Thyroid gland (tissue), 4 donors: ENCODE results near the gene TM4SF1. TPM values are rescaled to one million over a fixed set of nuclear protein-coding genes. Genes with fewer than 3 reads are reported as not detected.

Experiments used
- DNase-seq, 2 donors: peaks; one replicate each; pipeline ENCODE4 v3.0.0-alpha.2; 2019
- H3K27ac ChIP-seq, 3 donors: fragments of 200-600 bp; sonication (generic); 1 replicate in 2 of 3; 2 replicates in 1 of 3; pipeline ENCODE4 v1.5.1; 2016 to 2019; ENCODE audit warnings: mild to moderate bottlenecking in 1 of 3, moderate library complexity in 1 of 3
- H3K27me3 ChIP-seq: fragments of 200-600 bp; sonication (generic); one replicate; pipeline ENCODE4 v1.5.1; 2019
- H3K36me3 ChIP-seq, 2 donors: fragments of 200-600 bp; sonication (generic); one replicate each; pipeline ENCODE4 v1.5.1; 2016 to 2019
- H3K4me1 ChIP-seq, 2 donors: fragments of 200-600 bp; sonication (generic); one replicate each; pipeline ENCODE4 v1.5.1; 2017 to 2019
- H3K4me3 ChIP-seq, 3 donors: fragments of 200-600 bp; sonication (generic); replicated peaks in 1 of 3; 1 replicate in 2 of 3; 2 replicates in 1 of 3; pipeline ENCODE4 v1.5.1; 2016; ENCODE audit warnings: mild to moderate bottlenecking in 1 of 3
- H3K9me3 ChIP-seq: fragments of 200-600 bp; sonication (generic); one replicate; pipeline ENCODE4 v1.5.1; 2017
- CTCF ChIP-seq, 6 experiments: fragments of 200-600 bp in 3 of 6; fragments of 450-650 bp in 3 of 6; sonication (generic) in 3 of 6; IDR thresholded peaks; one replicate each; pipeline ENCODE4 v1.5.1; 2016 to 2019; ENCODE audit warnings: antibody characterized with exemption in 6 of 6, mild to moderate bottlenecking in 2 of 6, inconsistent platforms in 1 of 6, moderate library complexity in 1 of 6
- POLR2A ChIP-seq, 2 donors: fragments of 450-650 bp; IDR thresholded peaks; one replicate each; pipeline ENCODE4 v1.6.1; 2017; ENCODE audit warnings: antibody characterized with exemption in 2 of 2, mild to moderate bottlenecking in 2 of 2, moderate library complexity in 1 of 2
- WGBS, 2 donors: methylation state at CpG; one replicate each; pipeline ENCODE4 v1.1.5; 2017; 5-methylcytosine and 5-hydroxymethylcytosine counted together
- intact Hi-C: fragments of 100-400 bp; cut with DNase I; formaldehyde crosslinking; loops from one replicate; pipeline ENCODE4 v1.15.1; 2023
- total RNA-seq, 4 donors: library from RNA; depleted of rRNA; stranded (reverse); fragments of >200 nt; gene quantifications; one replicate each; pipeline ENCODE4 v1.2.3, GENCODE V29; 2016

Gene TM4SF1
- total RNA-seq, 4 donors from 2014 or later, result 32.4 to 244 (median 79.3) TPM

DNA sequence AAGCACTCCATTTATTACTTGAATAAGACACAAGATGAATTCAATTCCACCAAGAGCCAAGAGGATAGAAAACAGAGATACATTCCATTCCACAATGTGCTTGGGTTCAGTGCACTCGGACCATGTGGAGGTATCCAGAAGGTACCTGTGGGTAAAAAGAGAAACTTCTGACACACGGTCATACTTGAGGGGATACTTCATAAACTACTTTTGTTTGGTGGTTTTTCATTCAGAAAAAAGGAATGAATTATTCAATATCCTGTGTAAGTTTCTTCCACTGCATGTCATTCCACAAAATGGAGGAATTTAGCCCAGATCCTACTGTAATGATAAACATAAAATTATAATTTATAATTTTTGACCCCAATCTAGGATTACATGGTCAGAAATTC, 5.7 kb downstream of the TM4SF1 start:
- intact Hi-C loops, result no loop called here
- peak overlapping the region in 2 of 3 donors; percentile 16 to 34 for H3K27ac ChIP-seq
- 47 to 65% methylated on average over 2 of the region's 2 CpGs for WGBS, 2 donors

GRCh38 chr3:149371001-149371722, 6.3 kb downstream of the TM4SF1 start:
- peaks cover 3 to 15% of the 10 kb centered on the region in 2 donors for H3K4me1 ChIP-seq
- intact Hi-C loops, result no loop called here
- DNase-seq, result no peak
- no peak for TF ChIP-seq POLR2A (IDR thresholded peaks at IDR 0.05)
- TF ChIP-seq CTCF (IDR thresholded peaks at IDR 0.05), result no peak
- no peak overlapping the region for H3K4me3 ChIP-seq
- no peaks in the 10 kb centered on the region for H3K27me3 ChIP-seq
- H3K36me3 ChIP-seq, result no peaks in the 10 kb centered on the region
- H3K27ac ChIP-seq, result peak overlapping the region in 2 of 3 donors; percentile 16 to 34
- H3K9me3 ChIP-seq, result no peaks in the 10 kb centered on the region
- WGBS, 2 donors, result 66 to 72% methylated on average over 7 of the region's 7 CpGs

More for the DNA sequence above, 5.7 kb downstream of the TM4SF1 start:
- no peaks in the 10 kb centered on the region for H3K9me3 ChIP-seq
- no peak overlapping the region for H3K4me3 ChIP-seq
- H3K36me3 ChIP-seq, result no peaks in the 10 kb centered on the region
- no peak for DNase-seq
- TF ChIP-seq POLR2A (IDR thresholded peaks at IDR 0.05), result no peak
- TF ChIP-seq CTCF (IDR thresholded peaks at IDR 0.05), result no peak
- no peaks in the 10 kb centered on the region for H3K27me3 ChIP-seq
- H3K4me1 ChIP-seq, result peaks cover 8 to 20% of the 10 kb centered on the region in 2 donors

- DNase-seq, result no peak
- 66 to 77% methylated on average over 3 of the region's 3 CpGs for WGBS, 2 donors
- Histone ChIP-seq H3K4me1 (peaks cover 0 to 8% of the 10 kb centered on the region in 2 donors), H3K4me3 (no peak overlapping the region), H3K27ac (peak overlapping the region in 2 of 3 donors; percentile 43 to 48), H3K36me3 (no peaks in the 10 kb centered on the region), H3K9me3 (no peaks in the 10 kb centered on the region), H3K27me3 (no peaks in the 10 kb centered on the region)
- TF ChIP-seq CTCF (IDR thresholded peaks at IDR 0.05) (no peak), POLR2A (IDR thresholded peaks at IDR 0.05) (no peak)
- intact Hi-C loops, result no loop called here
These were observed 7.2 kb downstream of the TM4SF1 start for GRCh38 chr3:149369991-149370866.

GRCh38 chr3:149368674-149369497, 8.6 kb downstream of the TM4SF1 start:
- intact Hi-C loops, result no loop called here
- no peak overlapping the region for H3K27ac ChIP-seq
- DNase-seq, result no peak
- TF ChIP-seq CTCF (IDR thresholded peaks at IDR 0.05) (no peak), POLR2A (IDR thresholded peaks at IDR 0.05) (no peak)
- no peaks in the 10 kb centered on the region for H3K27me3 ChIP-seq
- H3K4me3 ChIP-seq, result no peak overlapping the region
- H3K4me1 ChIP-seq, result peaks cover 0 to 8% of the 10 kb centered on the region in 2 donors
- 86% methylated on average over 6 of the region's 6 CpGs for WGBS, 2 donors
- no peaks in the 10 kb centered on the region for H3K36me3 ChIP-seq
- H3K9me3 ChIP-seq, result no peaks in the 10 kb centered on the region
